Activated naive CD8-positive, alpha-beta T cell treated with anti-CD3 and anti-CD28 coated beads, Interleukin-2, amount 50 U/mL, for 24 hours (primary cell): Measurements from ENCODE around the gene RGS2.

Experiments used
- ATAC-seq: fragments of 150-1000 bp; cut with Tn5 transposase; one replicate; pipeline ENCODE4 v1.10.0; 2021
- DNase-seq: peaks from one replicate; pipeline ENCODE4 v3.0.0; 2021
- H3K27ac Mint-ChIP-seq: one replicate; pipeline ENCODE4 v1.8.0; 2021; ENCODE audit warnings: mild to moderate bottlenecking, mixed read lengths
- H3K27me3 Mint-ChIP-seq: one replicate; pipeline ENCODE4 v1.8.0; 2021; ENCODE audit warnings: mixed read lengths
- H3K36me3 Mint-ChIP-seq: one replicate; pipeline ENCODE4 v1.8.0; 2021; ENCODE audit warnings: low read depth, mixed read lengths
- H3K4me1 Mint-ChIP-seq: one replicate; pipeline ENCODE4 v1.8.0; 2021; ENCODE audit warnings: mixed read lengths
- H3K4me3 Mint-ChIP-seq: one replicate; pipeline ENCODE4 v1.8.0; 2021; ENCODE audit warnings: mild to moderate bottlenecking, moderate library complexity, mixed read lengths
- H3K9me3 Mint-ChIP-seq: one replicate; pipeline ENCODE4 v1.8.0; 2021; ENCODE audit warnings: mixed read lengths

The RGS2 gene, protein sequence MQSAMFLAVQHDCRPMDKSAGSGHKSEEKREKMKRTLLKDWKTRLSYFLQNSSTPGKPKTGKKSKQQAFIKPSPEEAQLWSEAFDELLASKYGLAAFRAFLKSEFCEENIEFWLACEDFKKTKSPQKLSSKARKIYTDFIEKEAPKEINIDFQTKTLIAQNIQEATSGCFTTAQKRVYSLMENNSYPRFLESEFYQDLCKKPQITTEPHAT

GRCh38 chr1:192808518-192809306 is at the start of gene RGS2:
Gene RGS2 (plus strand): TSS chr1:192809039. CDS start chr1:192809072, 33 bp downstream.
- peaks cover 3% of the 10 kb centered on the region for H3K27me3 Mint-ChIP-seq
- peak within 1 kb of the TSS; percentile 98 for H3K4me3 Mint-ChIP-seq
- H3K4me1 Mint-ChIP-seq: peaks cover 46% of the 10 kb centered on the region
- DNase-seq (peak; percentile 86), ATAC-seq (peak; percentile 92)
- H3K27ac Mint-ChIP-seq: peak within 1 kb of the TSS; percentile 88
- H3K9me3 Mint-ChIP-seq: no peaks in the 10 kb centered on the region
- H3K36me3 Mint-ChIP-seq: peaks cover 11% of the 10 kb centered on the region

DNA sequence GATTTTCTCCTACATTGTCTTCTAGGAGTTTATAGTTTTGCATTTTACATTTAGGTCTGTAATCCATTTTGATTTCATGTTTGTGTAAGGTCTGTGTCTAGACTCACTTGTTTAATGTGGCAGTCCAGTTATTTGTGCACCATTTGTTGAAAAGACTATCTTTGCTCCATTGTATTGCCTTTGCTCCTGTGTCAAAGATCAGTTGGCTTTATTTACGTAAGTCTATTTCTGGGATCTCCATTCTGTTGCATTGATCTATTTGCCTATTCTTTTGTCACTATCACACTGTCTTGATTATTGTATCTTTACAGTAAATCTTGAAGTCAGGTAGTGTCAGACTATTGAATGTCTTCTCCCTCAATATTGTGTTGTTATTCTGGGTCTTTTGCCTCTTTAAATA is 49.7 kb upstream of the RGS2 start:
- DNase-seq: no peak
- H3K4me3 Mint-ChIP-seq: no peak overlapping the region
- H3K27ac Mint-ChIP-seq: no peak overlapping the region
- no peaks in the 10 kb centered on the region for H3K36me3 Mint-ChIP-seq
- no peaks in the 10 kb centered on the region for H3K4me1 Mint-ChIP-seq
- H3K9me3 Mint-ChIP-seq: no peaks in the 10 kb centered on the region
- peaks cover 12% of the 10 kb centered on the region for H3K27me3 Mint-ChIP-seq
- no peak for ATAC-seq

GRCh38 chr1:192762265-192762664 is 46.6 kb upstream of the RGS2 start:
- Mint-ChIP-seq H3K9me3 (no peaks in the 10 kb centered on the region), H3K4me3 (no peak overlapping the region), H3K27ac (no peak overlapping the region), H3K27me3 (peaks cover 10% of the 10 kb centered on the region), H3K4me1 (no peaks in the 10 kb centered on the region), H3K36me3 (no peaks in the 10 kb centered on the region)
- ATAC-seq (no peak), DNase-seq (no peak)

- no peaks in the 10 kb centered on the region for H3K4me1 Mint-ChIP-seq
- H3K27me3 Mint-ChIP-seq: peaks cover 13% of the 10 kb centered on the region
- DNase-seq (no peak), ATAC-seq (no peak)
- no peak overlapping the region for H3K4me3 Mint-ChIP-seq
- H3K9me3 Mint-ChIP-seq: no peaks in the 10 kb centered on the region
- H3K27ac Mint-ChIP-seq: no peak overlapping the region
- no peaks in the 10 kb centered on the region for H3K36me3 Mint-ChIP-seq
Measured at GRCh38 chr1:192763243-192763642, 45.6 kb upstream of the RGS2 start.

DNA sequence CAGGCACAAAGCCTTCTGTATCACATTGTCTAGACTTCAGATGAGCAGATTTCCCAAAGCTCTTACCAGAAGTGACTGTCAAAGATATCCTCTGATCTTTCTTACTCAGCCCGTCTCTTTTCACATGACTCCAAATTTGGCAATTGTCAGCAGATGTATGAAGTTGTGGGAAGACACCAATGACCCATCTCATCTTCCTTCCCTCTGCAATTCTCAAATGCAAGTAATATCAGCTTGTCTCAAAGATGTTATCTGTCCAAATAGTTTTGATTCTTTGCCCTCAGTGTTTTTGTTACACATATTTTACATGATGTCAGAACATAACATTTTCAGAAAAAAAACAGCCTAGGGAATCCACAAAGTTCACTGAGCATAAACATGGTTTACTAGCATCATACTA is 45.1 kb upstream of the RGS2 start:
- Mint-ChIP-seq H3K4me1 (no peaks in the 10 kb centered on the region), H3K36me3 (no peaks in the 10 kb centered on the region), H3K4me3 (no peak overlapping the region), H3K27ac (no peak overlapping the region), H3K27me3 (peaks cover 15% of the 10 kb centered on the region), H3K9me3 (no peaks in the 10 kb centered on the region)
- DNase-seq (no peak), ATAC-seq (no peak)

- H3K9me3 Mint-ChIP-seq: no peaks in the 10 kb centered on the region
- H3K27me3 Mint-ChIP-seq: peaks cover 16% of the 10 kb centered on the region
- H3K4me3 Mint-ChIP-seq: no peak overlapping the region
- DNase-seq: no peak
- no peaks in the 10 kb centered on the region for H3K4me1 Mint-ChIP-seq
- H3K36me3 Mint-ChIP-seq: no peaks in the 10 kb centered on the region
- no peak for ATAC-seq
- no peak overlapping the region for H3K27ac Mint-ChIP-seq
Measured at GRCh38 chr1:192764675-192765074, 44.2 kb upstream of the RGS2 start.

- Mint-ChIP-seq H3K36me3 (no peaks in the 10 kb centered on the region), H3K27me3 (peaks cover 12% of the 10 kb centered on the region), H3K4me3 (no peak overlapping the region), H3K27ac (no peak overlapping the region), H3K4me1 (no peaks in the 10 kb centered on the region), H3K9me3 (no peaks in the 10 kb centered on the region)
- no peak for DNase-seq
- no peak for ATAC-seq
Measured at GRCh38 chr1:192766009-192766625, 42.7 kb upstream of the RGS2 start.

DNA sequence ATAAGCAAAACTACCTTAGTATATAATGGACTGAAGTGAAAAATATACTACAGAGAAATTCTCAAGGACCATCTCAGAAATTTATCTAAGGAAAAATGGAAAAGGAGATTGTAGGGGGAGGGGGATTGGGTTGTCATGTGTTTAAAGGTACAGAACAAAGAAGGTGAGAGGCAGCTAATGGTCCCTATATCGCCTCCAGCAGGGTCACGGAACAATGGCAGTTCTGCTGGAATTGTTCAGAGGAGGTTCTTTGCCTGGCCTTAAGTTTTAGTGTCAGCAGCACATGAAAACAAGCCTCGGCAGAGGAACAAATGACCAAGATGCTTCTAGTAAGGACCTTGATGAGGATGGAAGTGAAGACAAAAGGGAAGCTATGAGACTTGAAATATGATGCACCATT is 42.0 kb upstream of the RGS2 start:
- H3K9me3 Mint-ChIP-seq: no peaks in the 10 kb centered on the region

GRCh38 chr1:192767798-192768197 is 41.0 kb upstream of the RGS2 start:
- no peak for ATAC-seq
- DNase-seq: no peak
- H3K36me3 Mint-ChIP-seq: no peaks in the 10 kb centered on the region
- H3K27me3 Mint-ChIP-seq: peaks cover 11% of the 10 kb centered on the region
- H3K9me3 Mint-ChIP-seq: no peaks in the 10 kb centered on the region
- no peak overlapping the region for H3K4me3 Mint-ChIP-seq
- H3K27ac Mint-ChIP-seq: no peak overlapping the region
- no peaks in the 10 kb centered on the region for H3K4me1 Mint-ChIP-seq

More for the DNA sequence above, 42.0 kb upstream of the RGS2 start:
- ATAC-seq (no peak), DNase-seq (no peak)
- Mint-ChIP-seq H3K27ac (no peak overlapping the region), H3K36me3 (no peaks in the 10 kb centered on the region), H3K4me1 (no peaks in the 10 kb centered on the region), H3K27me3 (peaks cover 14% of the 10 kb centered on the region), H3K4me3 (no peak overlapping the region)

DNA sequence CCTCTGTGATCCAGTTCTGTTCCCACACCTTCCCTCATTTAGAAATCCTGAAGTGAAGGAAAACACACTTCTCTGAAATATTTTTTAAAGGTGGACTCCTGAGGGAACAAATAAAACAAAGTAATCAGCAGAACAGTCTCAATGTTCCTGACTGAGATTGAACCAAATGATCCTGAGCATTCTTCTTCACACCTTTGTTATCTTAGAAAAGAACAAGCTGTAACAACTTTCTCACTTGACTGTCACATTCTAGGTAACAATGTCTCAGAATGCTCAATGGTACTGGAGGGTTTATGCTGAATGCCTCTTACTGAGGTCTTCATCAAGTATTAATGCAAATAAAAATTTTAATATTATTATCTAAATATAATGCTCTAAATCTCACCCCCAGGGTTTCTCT is 40.4 kb upstream of the RGS2 start:
- Mint-ChIP-seq H3K4me3 (no peak overlapping the region), H3K27me3 (peaks cover 11% of the 10 kb centered on the region), H3K36me3 (no peaks in the 10 kb centered on the region), H3K9me3 (no peaks in the 10 kb centered on the region), H3K4me1 (no peaks in the 10 kb centered on the region), H3K27ac (no peak overlapping the region)
- ATAC-seq (no peak), DNase-seq (no peak)

GRCh38 chr1:192771341-192771740 is 37.5 kb upstream of the RGS2 start:
- DNase-seq (no peak), ATAC-seq (no peak)
- Mint-ChIP-seq H3K4me1 (no peaks in the 10 kb centered on the region), H3K9me3 (no peaks in the 10 kb centered on the region), H3K27ac (no peak overlapping the region), H3K36me3 (no peaks in the 10 kb centered on the region), H3K27me3 (peaks cover 11% of the 10 kb centered on the region), H3K4me3 (no peak overlapping the region)

DNA sequence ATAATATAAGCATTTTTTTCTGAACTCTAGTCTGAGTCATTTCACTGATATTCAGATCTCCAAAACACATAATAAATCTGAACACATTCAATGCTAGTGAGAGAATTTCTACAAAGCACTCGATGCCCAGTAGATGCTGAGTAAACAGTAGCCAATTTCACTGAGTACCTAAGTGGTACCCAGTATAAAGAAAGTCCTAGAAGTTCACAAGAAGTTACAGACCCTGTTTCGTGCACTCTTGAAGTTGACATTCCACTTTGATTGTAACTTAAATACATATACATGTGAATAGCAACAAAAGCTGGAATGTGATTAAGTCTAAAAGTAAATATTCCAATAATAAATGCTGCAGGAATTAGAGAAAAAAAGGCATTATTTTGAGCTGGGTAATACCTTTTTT is 33.2 kb upstream of the RGS2 start:
- Mint-ChIP-seq H3K27ac (no peak overlapping the region), H3K9me3 (no peaks in the 10 kb centered on the region), H3K4me1 (no peaks in the 10 kb centered on the region), H3K4me3 (no peak overlapping the region), H3K27me3 (peaks cover 5% of the 10 kb centered on the region), H3K36me3 (no peaks in the 10 kb centered on the region)
- no peak for ATAC-seq
- no peak for DNase-seq

DNA sequence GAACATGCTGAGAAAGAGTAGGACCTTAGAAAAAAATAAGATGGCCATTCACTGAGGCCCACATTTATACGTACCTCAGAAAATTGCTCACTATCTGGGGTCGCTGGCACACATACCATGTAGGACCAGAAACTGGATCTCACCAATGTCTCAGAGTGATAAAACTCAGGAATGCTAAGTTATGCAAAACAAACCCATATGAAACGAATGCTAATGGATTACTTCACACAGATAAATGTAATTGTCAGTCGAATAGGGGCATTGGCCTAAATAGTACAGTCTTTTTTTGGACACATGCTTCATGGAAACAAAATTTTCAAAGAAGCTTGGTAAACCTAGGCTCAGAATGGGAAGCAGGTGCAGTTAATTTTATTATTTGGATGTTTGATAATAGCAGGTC is 32.6 kb upstream of the RGS2 start:
- no peaks in the 10 kb centered on the region for H3K4me1 Mint-ChIP-seq
- H3K27ac Mint-ChIP-seq: no peak overlapping the region
- no peak overlapping the region for H3K4me3 Mint-ChIP-seq
- DNase-seq (no peak), ATAC-seq (no peak)
- no peaks in the 10 kb centered on the region for H3K9me3 Mint-ChIP-seq
- no peaks in the 10 kb centered on the region for H3K36me3 Mint-ChIP-seq
- peaks cover 5% of the 10 kb centered on the region for H3K27me3 Mint-ChIP-seq

DNA sequence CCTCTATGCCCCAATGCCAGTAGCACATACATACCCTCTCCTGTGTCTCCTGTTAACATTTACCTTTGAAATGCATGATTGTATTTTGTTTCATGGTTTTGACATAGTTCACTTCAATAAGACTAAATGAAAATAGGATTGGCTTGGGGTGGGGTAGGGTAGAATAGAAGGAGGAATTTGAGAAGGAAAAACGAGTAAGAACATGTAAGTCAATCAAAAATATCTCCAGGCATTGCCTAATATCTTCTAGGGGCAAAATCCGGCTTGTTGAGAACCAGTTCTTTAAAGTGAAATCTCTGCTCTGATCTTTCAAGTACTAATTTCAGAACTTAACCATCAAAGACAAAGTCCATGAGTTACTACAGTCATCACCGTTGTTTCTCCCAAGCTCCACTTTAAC is 31.8 kb upstream of the RGS2 start:
- no peak overlapping the region for H3K4me3 Mint-ChIP-seq
- H3K27ac Mint-ChIP-seq: no peak overlapping the region
- no peaks in the 10 kb centered on the region for H3K36me3 Mint-ChIP-seq
- no peaks in the 10 kb centered on the region for H3K9me3 Mint-ChIP-seq
- no peak for DNase-seq
- no peaks in the 10 kb centered on the region for H3K4me1 Mint-ChIP-seq
- ATAC-seq: no peak
- peaks cover 7% of the 10 kb centered on the region for H3K27me3 Mint-ChIP-seq

DNA sequence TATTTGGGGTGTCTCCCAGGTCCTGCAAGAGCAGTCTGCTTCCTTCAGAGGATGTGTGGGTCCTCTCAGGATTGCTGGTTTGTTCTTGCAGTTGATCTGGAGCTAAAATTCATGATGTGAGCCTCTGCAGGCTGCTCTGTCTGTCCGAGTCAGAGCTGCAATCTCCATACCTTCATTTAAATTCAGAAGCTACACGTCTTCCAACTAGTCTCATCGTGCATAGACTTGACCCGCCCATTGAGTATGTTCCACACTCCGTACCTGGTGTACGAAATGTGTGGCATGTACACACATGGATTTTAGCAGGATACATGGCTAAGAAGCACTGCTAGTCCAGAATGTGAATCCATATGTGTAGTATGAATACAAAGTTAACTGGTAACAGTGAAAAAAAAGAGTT is 25.0 kb upstream of the RGS2 start:
- H3K36me3 Mint-ChIP-seq: no peaks in the 10 kb centered on the region
- H3K9me3 Mint-ChIP-seq: no peaks in the 10 kb centered on the region
- ATAC-seq: no peak
- H3K4me1 Mint-ChIP-seq: no peaks in the 10 kb centered on the region
- no peak for DNase-seq
- H3K4me3 Mint-ChIP-seq: no peak overlapping the region
- peaks cover 24% of the 10 kb centered on the region for H3K27me3 Mint-ChIP-seq
- no peak overlapping the region for H3K27ac Mint-ChIP-seq
